ENCODE measurements around the gene HOXC6.

HOXC6 gene

DNA sequence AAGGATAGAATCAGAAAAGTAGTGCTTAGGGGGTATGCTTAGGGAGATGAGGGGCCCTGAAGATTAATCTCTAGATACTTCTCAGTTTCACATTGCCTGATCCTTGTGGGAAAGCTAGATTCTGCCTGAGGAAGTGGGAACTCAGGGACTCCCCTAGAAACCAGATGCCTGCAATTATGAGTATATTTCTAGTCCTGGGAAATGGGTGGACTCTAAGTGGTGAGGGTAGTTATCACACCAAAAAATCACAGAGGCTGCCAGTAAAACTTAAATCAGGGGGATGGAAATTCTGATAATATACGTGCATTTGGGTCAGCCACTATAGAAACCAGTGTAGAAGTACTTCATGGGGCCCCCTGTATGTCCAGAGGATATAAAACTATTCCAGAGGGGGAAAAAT lies 43.7 kb downstream of the HOXC6 start:
- H4K91ac ChIP-seq (ENCODE audit: low read length) = no peak overlapping the region
- no peak overlapping the region for H2AFZ ChIP-seq (ENCODE audit: low read depth, low read length)
- H3K4ac ChIP-seq (ENCODE audit: low read depth in 1 of 2, low read length in 2 of 2) = no peak overlapping the region
- H2BK5ac ChIP-seq (ENCODE audit: low read depth, low read length, poor library complexity, severe bottlenecking) = no peak overlapping the region
- H3K14ac ChIP-seq (ENCODE audit: low read length in 2 of 2) = no peak overlapping the region
- no peak overlapping the region for H2BK120ac ChIP-seq (ENCODE audit: low read depth, low read length)
- no peak overlapping the region for H3K9ac ChIP-seq (ENCODE audit: low read length)
- no peak for DNase-seq
- no peak overlapping the region for H2AK5ac ChIP-seq (ENCODE audit: low read length, severe bottlenecking)
- no peak overlapping the region for H4K8ac ChIP-seq (ENCODE audit: low read length)
- H3K36me3 ChIP-seq (ENCODE audit: control insufficient read depth in 1 of 2, insufficient read depth in 2 of 2, low read depth in 1 of 2, low read length in 2 of 2) = no peaks in the 10 kb centered on the region
- H3K79me1 ChIP-seq (replicated peaks; ENCODE audit: low read length, poor library complexity, severe bottlenecking) = peaks cover 8% of the 10 kb centered on the region
- no peak overlapping the region for H3K4me2 ChIP-seq (ENCODE audit: low read length, poor library complexity, severe bottlenecking)
- no peak overlapping the region for H3K27ac ChIP-seq (ENCODE audit: low read length, poor library complexity, severe bottlenecking)
- no peak overlapping the region for H2BK15ac ChIP-seq (ENCODE audit: low read depth, poor library complexity, severe bottlenecking)
- H2BK12ac ChIP-seq (ENCODE audit: low read length in 2 of 2) = no peak overlapping the region
- WGBS = 0% methylated on average over 1 of the region's 1 CpG
- no peaks in the 10 kb centered on the region for H3K9me3 ChIP-seq (ENCODE audit: control insufficient read depth, low read length)
- H3K4me3 ChIP-seq (ENCODE audit: insufficient read depth in 1 of 2, low read depth in 1 of 2, low read length in 2 of 2) = no peak overlapping the region
- no peak overlapping the region for H3K23ac ChIP-seq (ENCODE audit: low read length in 2 of 2)
- H3K18ac ChIP-seq (ENCODE audit: low read depth in 1 of 2, low read length in 2 of 2) = no peak overlapping the region
- H3K4me1 ChIP-seq (ENCODE audit: control insufficient read depth, insufficient read depth, low read depth, low read length) = no peaks in the 10 kb centered on the region
- peaks cover 0 to 15% of the 10 kb centered on the region in 2 experiments for H3K27me3 ChIP-seq (ENCODE audit: control insufficient read depth in 1 of 2, insufficient read depth in 1 of 2, low read length in 2 of 2)

DNA sequence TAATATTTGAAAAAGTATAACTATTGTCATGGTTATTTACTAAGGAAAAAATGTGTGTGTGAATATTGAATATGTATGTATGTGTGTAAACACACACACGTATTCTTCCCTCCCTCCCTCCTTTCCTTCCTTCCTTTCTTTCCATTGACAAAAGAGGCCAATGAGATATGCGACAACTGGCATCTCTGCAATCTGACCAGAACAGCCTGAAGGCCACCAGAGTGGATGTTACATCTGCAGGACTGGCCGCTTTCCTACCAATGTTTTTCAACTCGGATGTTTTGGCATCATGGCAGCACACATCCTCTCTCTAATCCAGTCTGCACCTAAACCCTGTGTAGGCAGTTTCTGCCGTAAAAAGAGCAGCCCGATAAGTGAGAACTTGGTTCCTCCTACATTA lies 46.1 kb downstream of the HOXC6 start:
- Histone ChIP-seq H2BK5ac (ENCODE audit: low read depth, low read length, poor library complexity, severe bottlenecking) (no peak overlapping the region), H4K8ac (ENCODE audit: low read length) (no peak overlapping the region), H3K14ac (ENCODE audit: low read length in 2 of 2) (no peak overlapping the region), H2AFZ (ENCODE audit: low read depth, low read length) (no peak overlapping the region), H3K4ac (ENCODE audit: low read depth in 1 of 2, low read length in 2 of 2) (no peak overlapping the region), H3K9me3 (ENCODE audit: control insufficient read depth, low read length) (no peaks in the 10 kb centered on the region), H3K23ac (ENCODE audit: low read length in 2 of 2) (no peak overlapping the region), H2BK15ac (ENCODE audit: low read depth, poor library complexity, severe bottlenecking) (no peak overlapping the region), H3K4me2 (ENCODE audit: low read length, poor library complexity, severe bottlenecking) (no peak overlapping the region), H3K9ac (ENCODE audit: low read length) (no peak overlapping the region), H2BK12ac (ENCODE audit: low read length in 2 of 2) (no peak overlapping the region), H3K4me3 (ENCODE audit: insufficient read depth in 1 of 2, low read depth in 1 of 2, low read length in 2 of 2) (no peak overlapping the region), H3K18ac (ENCODE audit: low read depth in 1 of 2, low read length in 2 of 2) (no peak overlapping the region), H3K27me3 (ENCODE audit: control insufficient read depth in 1 of 2, insufficient read depth in 1 of 2, low read length in 2 of 2) (peaks cover 0 to 15% of the 10 kb centered on the region in 2 experiments), H3K27ac (ENCODE audit: low read length, poor library complexity, severe bottlenecking) (no peak overlapping the region), H3K36me3 (ENCODE audit: control insufficient read depth in 1 of 2, insufficient read depth in 2 of 2, low read depth in 1 of 2, low read length in 2 of 2) (no peaks in the 10 kb centered on the region), H3K79me1 (replicated peaks; ENCODE audit: low read length, poor library complexity, severe bottlenecking) (peaks cover 8% of the 10 kb centered on the region), H3K4me1 (ENCODE audit: control insufficient read depth, insufficient read depth, low read depth, low read length) (no peaks in the 10 kb centered on the region), H4K91ac (ENCODE audit: low read length) (no peak overlapping the region), H2BK120ac (ENCODE audit: low read depth, low read length) (no peak overlapping the region), H2AK5ac (ENCODE audit: low read length, severe bottlenecking) (no peak overlapping the region)
- WGBS = 79% methylated on average over 4 of the region's 6 CpGs
- DNase-seq = no peak

DNA sequence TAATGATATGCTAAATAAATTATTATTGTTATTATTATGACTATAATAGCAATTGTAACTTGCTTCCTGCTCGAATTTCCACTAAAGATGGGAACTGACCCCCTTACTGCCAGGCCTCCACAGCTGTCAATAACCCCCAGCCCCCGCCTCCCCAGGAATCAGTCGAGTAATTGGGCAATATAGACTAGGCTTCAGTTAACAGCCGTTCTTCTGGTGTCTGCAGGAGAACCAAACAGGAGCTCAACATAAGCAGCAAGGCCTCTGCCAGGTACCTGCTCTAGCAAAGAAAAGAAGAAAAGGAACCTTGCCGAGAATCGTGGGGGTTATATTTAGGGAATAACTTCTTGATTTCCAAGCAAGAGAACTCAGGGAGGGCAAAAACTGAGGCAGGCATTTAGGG lies 47.2 kb downstream of the HOXC6 start:
- Histone ChIP-seq H3K18ac (ENCODE audit: low read depth in 1 of 2, low read length in 2 of 2) (no peak overlapping the region), H2BK15ac (ENCODE audit: low read depth, poor library complexity, severe bottlenecking) (no peak overlapping the region), H4K91ac (ENCODE audit: low read length) (no peak overlapping the region), H3K4me2 (ENCODE audit: low read length, poor library complexity, severe bottlenecking) (no peak overlapping the region), H3K14ac (ENCODE audit: low read length in 2 of 2) (no peak overlapping the region), H3K9ac (ENCODE audit: low read length) (no peak overlapping the region), H3K79me1 (replicated peaks; ENCODE audit: low read length, poor library complexity, severe bottlenecking) (peaks cover 5% of the 10 kb centered on the region), H2AFZ (ENCODE audit: low read depth, low read length) (no peak overlapping the region), H3K27me3 (ENCODE audit: control insufficient read depth in 1 of 2, insufficient read depth in 1 of 2, low read length in 2 of 2) (peaks cover 0 to 11% of the 10 kb centered on the region in 2 experiments), H3K23ac (ENCODE audit: low read length in 2 of 2) (no peak overlapping the region), H3K4me1 (ENCODE audit: control insufficient read depth, insufficient read depth, low read depth, low read length) (peaks cover 2% of the 10 kb centered on the region), H2BK5ac (ENCODE audit: low read depth, low read length, poor library complexity, severe bottlenecking) (no peak overlapping the region), H4K8ac (ENCODE audit: low read length) (no peak overlapping the region), H3K27ac (ENCODE audit: low read length, poor library complexity, severe bottlenecking) (no peak overlapping the region), H3K4ac (ENCODE audit: low read depth in 1 of 2, low read length in 2 of 2) (no peak overlapping the region), H2AK5ac (ENCODE audit: low read length, severe bottlenecking) (no peak overlapping the region), H3K4me3 (ENCODE audit: insufficient read depth in 1 of 2, low read depth in 1 of 2, low read length in 2 of 2) (no peak overlapping the region), H3K9me3 (ENCODE audit: control insufficient read depth, low read length) (no peaks in the 10 kb centered on the region), H3K36me3 (ENCODE audit: control insufficient read depth in 1 of 2, insufficient read depth in 2 of 2, low read depth in 1 of 2, low read length in 2 of 2) (no peaks in the 10 kb centered on the region), H2BK120ac (ENCODE audit: low read depth, low read length) (no peak overlapping the region), H2BK12ac (ENCODE audit: low read length in 2 of 2) (no peak overlapping the region)
- 31% methylated on average over 6 of the region's 6 CpGs for WGBS
- DNase-seq = no peak

DNA sequence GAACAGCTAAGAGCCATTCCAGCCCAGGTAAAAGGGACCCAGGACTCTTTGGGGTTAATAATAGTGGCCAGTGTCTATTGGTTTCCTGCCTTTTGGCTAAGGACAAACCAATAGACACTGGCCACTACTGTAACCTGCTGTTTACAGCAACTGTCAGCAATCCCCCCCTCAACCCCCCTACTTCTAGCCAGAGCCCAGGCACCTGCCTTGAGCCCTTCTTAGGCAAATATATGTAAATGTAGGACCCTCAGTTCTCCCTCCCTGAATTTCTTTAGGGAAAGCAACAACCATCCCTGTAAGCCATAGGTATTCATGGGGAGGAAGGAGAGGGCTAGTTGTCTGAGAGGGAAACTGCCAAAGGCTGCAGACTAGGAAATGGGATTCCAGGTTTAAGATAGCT lies 47.7 kb downstream of the HOXC6 start:
- Histone ChIP-seq H3K27me3 (ENCODE audit: control insufficient read depth in 1 of 2, insufficient read depth in 1 of 2, low read length in 2 of 2) (peaks cover 0 to 11% of the 10 kb centered on the region in 2 experiments), H2AK5ac (ENCODE audit: low read length, severe bottlenecking) (no peak overlapping the region), H2BK120ac (ENCODE audit: low read depth, low read length) (no peak overlapping the region), H4K8ac (ENCODE audit: low read length) (no peak overlapping the region), H3K18ac (ENCODE audit: low read depth in 1 of 2, low read length in 2 of 2) (no peak overlapping the region), H3K23ac (ENCODE audit: low read length in 2 of 2) (no peak overlapping the region), H4K91ac (ENCODE audit: low read length) (no peak overlapping the region), H3K4me2 (ENCODE audit: low read length, poor library complexity, severe bottlenecking) (no peak overlapping the region), H3K27ac (ENCODE audit: low read length, poor library complexity, severe bottlenecking) (no peak overlapping the region), H3K14ac (ENCODE audit: low read length in 2 of 2) (no peak overlapping the region), H3K4me1 (ENCODE audit: control insufficient read depth, insufficient read depth, low read depth, low read length) (peaks cover 2% of the 10 kb centered on the region), H3K9ac (ENCODE audit: low read length) (no peak overlapping the region), H2BK5ac (ENCODE audit: low read depth, low read length, poor library complexity, severe bottlenecking) (no peak overlapping the region), H3K79me1 (replicated peaks; ENCODE audit: low read length, poor library complexity, severe bottlenecking) (peaks cover 5% of the 10 kb centered on the region), H3K4me3 (ENCODE audit: insufficient read depth in 1 of 2, low read depth in 1 of 2, low read length in 2 of 2) (no peak overlapping the region), H3K4ac (ENCODE audit: low read depth in 1 of 2, low read length in 2 of 2) (no peak overlapping the region), H2BK12ac (ENCODE audit: low read length in 2 of 2) (no peak overlapping the region), H2BK15ac (ENCODE audit: low read depth, poor library complexity, severe bottlenecking) (no peak overlapping the region), H3K36me3 (ENCODE audit: control insufficient read depth in 1 of 2, insufficient read depth in 2 of 2, low read depth in 1 of 2, low read length in 2 of 2) (no peaks in the 10 kb centered on the region), H3K9me3 (ENCODE audit: control insufficient read depth, low read length) (no peaks in the 10 kb centered on the region), H2AFZ (ENCODE audit: low read depth, low read length) (no peak overlapping the region)
- DNase-seq = no peak

Measured in mesenchymal stem cell (in vitro differentiated cells and primary cell).